Measurements from ENCODE around the gene TGFBI. TPM values are rescaled to one million over a fixed set of nuclear protein-coding genes. Genes with fewer than 3 reads are reported as not detected.
A peak's percentile ranks its signal among the peaks of the same experiment; 100 is the strongest.

The TGFBI gene
- total RNA-seq, 4 donors from 2014 or later = 38.4 to 48.0 (median 40.0) TPM

- ATAC-seq (no peak), DNase-seq (no peak)
- no peaks in the 10 kb centered on the region for H3K9me3 ChIP-seq
- H3K27ac ChIP-seq = peak overlapping the region in 2 of 4 donors; percentile 44 to 61
- in situ Hi-C loops (cut with MboI; ENCODE audit: low sequenced_read_pairs in 4 of 4) (no loop called here), intact Hi-C loops (cut with DNase I; ENCODE audit: low total_unique reads) (no loop called here)
- peaks cover 8 to 19% of the 10 kb centered on the region in 2 donors for H3K4me1 ChIP-seq
- no peaks in the 10 kb centered on the region for H3K36me3 ChIP-seq
- TF ChIP-seq, protein P1, sequence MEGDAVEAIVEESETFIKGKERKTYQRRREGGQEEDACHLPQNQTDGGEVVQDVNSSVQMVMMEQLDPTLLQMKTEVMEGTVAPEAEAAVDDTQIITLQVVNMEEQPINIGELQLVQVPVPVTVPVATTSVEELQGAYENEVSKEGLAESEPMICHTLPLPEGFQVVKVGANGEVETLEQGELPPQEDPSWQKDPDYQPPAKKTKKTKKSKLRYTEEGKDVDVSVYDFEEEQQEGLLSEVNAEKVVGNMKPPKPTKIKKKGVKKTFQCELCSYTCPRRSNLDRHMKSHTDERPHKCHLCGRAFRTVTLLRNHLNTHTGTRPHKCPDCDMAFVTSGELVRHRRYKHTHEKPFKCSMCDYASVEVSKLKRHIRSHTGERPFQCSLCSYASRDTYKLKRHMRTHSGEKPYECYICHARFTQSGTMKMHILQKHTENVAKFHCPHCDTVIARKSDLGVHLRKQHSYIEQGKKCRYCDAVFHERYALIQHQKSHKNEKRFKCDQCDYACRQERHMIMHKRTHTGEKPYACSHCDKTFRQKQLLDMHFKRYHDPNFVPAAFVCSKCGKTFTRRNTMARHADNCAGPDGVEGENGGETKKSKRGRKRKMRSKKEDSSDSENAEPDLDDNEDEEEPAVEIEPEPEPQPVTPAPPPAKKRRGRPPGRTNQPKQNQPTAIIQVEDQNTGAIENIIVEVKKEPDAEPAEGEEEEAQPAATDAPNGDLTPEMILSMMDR (IDR thresholded peaks at IDR 0.05 in 4 of 5, conservative IDR thresholded peaks at IDR 0.05 in 1 of 5) = no peak
- TF ChIP-seq POLR2A (IDR thresholded peaks at IDR 0.05) = no peak
- H3K27me3 ChIP-seq = no peaks in the 10 kb centered on the region
- no peak overlapping the region for H3K4me3 ChIP-seq
Measured at GRCh38 chr5:136021016-136021405, 7.8 kb upstream of the TGFBI start.

- in situ Hi-C loops (cut with MboI; ENCODE audit: low sequenced_read_pairs in 4 of 4) = no loop called here
- Histone ChIP-seq H3K4me3 (no peak overlapping the region), H3K27me3 (no peaks in the 10 kb centered on the region), H3K27ac (no peak overlapping the region), H3K36me3 (no peaks in the 10 kb centered on the region), H3K4me1 (peaks cover 8 to 19% of the 10 kb centered on the region in 2 donors), H3K9me3 (no peaks in the 10 kb centered on the region)
- intact Hi-C loops (cut with DNase I; ENCODE audit: low total_unique reads) = no loop called here
- TF ChIP-seq, protein P1 (IDR thresholded peaks at IDR 0.05 in 4 of 5, conservative IDR thresholded peaks at IDR 0.05 in 1 of 5) = no peak
- no peak for TF ChIP-seq POLR2A (IDR thresholded peaks at IDR 0.05)
- DNase-seq (no peak), ATAC-seq (no peak)
Measured at GRCh38 chr5:136022965-136023364, 5.8 kb upstream of the TGFBI start.

DNA sequence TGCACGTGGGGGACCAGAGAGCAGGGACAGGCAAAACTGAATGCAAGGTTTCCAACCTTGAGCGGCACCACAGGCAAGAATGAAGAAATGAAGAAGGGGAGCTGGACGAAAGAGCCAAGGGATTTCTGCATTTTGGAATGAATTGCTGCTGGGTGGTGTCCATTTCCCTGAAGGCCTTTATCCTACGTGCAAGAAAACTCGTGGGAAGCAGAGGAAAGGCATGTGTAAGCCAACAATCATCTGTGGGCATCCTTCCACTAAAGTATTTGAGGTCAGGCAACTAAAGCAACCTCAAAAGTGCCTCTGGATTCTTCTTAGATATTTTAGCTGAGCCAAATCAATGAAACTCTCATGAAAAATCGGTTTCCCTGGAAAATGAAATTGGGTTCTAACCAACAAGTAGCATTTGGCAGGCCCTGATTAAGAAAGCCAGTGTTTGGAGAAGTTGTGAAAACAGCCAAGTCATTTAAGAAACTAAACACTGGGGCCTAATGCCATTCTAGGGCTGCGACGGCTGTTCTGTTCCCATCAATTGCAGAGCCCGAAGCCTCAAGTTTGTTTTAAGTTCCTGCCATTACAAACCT lies 4.7 kb upstream of the TGFBI start:
- Histone ChIP-seq H3K4me1 (peaks cover 6 to 18% of the 10 kb centered on the region in 2 donors), H3K36me3 (no peaks in the 10 kb centered on the region), H3K27me3 (no peaks in the 10 kb centered on the region), H3K4me3 (no peak overlapping the region), H3K27ac (no peak overlapping the region), H3K9me3 (no peaks in the 10 kb centered on the region)
- intact Hi-C loops (cut with DNase I; ENCODE audit: low total_unique reads) = no loop called here
- no peak for DNase-seq
- no peak for TF ChIP-seq POLR2A (IDR thresholded peaks at IDR 0.05)
- TF ChIP-seq, protein P1 (IDR thresholded peaks at IDR 0.05 in 4 of 5, conservative IDR thresholded peaks at IDR 0.05 in 1 of 5) = no peak
- in situ Hi-C loops (cut with MboI; ENCODE audit: low sequenced_read_pairs in 4 of 4) = no loop called here
- ATAC-seq = no peak

- in situ Hi-C loops (cut with MboI; ENCODE audit: low sequenced_read_pairs in 4 of 4) = no loop called here
- ATAC-seq = no peak
Measured at GRCh38 chr5:136025900-136026299, 2.9 kb upstream of the TGFBI start.

More at GRCh38 chr5:136025900-136026299, 2.9 kb upstream of the TGFBI start:
- Histone ChIP-seq H3K27me3 (peaks cover 0 to 1% (median 0%) of the 10 kb centered on the region in 3 donors), H3K9me3 (no peaks in the 10 kb centered on the region), H3K4me1 (peaks cover 8 to 27% of the 10 kb centered on the region in 2 donors), H3K4me3 (no peak overlapping the region), H3K27ac (no peak overlapping the region), H3K36me3 (no peaks in the 10 kb centered on the region)
- no peak for TF ChIP-seq POLR2A (IDR thresholded peaks at IDR 0.05)
- TF ChIP-seq, protein P1 (IDR thresholded peaks at IDR 0.05 in 4 of 5, conservative IDR thresholded peaks at IDR 0.05 in 1 of 5) = no peak
- intact Hi-C loops (cut with DNase I; ENCODE audit: low total_unique reads) = no loop called here
- no peak for DNase-seq
